ENCODE measurements around the gene VASH2.
"Not testable (repeated sequence)": the region's sequence is repeated elsewhere in the genome, so short reads cannot be mapped to it uniquely, and the experiment has no call there.

The VASH2 gene

DNA sequence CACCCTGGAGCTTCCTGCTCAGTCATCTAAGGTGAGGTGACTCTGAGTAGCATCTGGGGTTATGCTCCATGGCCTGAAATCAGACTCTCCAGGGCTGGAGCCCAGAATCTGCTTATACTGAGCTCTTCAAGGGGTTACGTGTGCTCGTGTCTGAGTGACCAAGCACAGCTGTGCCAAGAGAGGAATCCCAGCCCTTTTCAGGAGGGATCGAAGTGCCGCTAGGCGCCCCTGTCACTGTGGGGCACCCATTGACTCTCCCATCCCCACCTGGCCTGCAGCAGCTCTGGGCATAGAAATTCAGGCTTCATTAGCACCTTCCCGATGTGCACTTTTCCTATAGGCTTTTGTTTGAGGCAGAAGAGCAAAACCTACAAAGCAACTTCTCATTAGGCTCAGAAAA, 13.8 kb downstream of the VASH2 start:
- no peak overlapping the region for H3K4me3 Mint-ChIP-seq
- no peak overlapping the region for H3K27ac Mint-ChIP-seq
- H3K27me3 Mint-ChIP-seq: peaks cover 6% of the 10 kb centered on the region
- no peaks in the 10 kb centered on the region for H3K4me1 Mint-ChIP-seq
- no peaks in the 10 kb centered on the region for H3K9me3 Mint-ChIP-seq
- H3K36me3 Mint-ChIP-seq: no peaks in the 10 kb centered on the region

- H3K27ac Mint-ChIP-seq, H3K4me3 Mint-ChIP-seq, H3K36me3 Mint-ChIP-seq, H3K9me3 Mint-ChIP-seq, H3K27me3 Mint-ChIP-seq, H3K4me1 Mint-ChIP-seq: not testable (repeated sequence)
Measured at GRCh38 chr1:212964993-212965392, 14.7 kb downstream of the VASH2 start.

- Mint-ChIP-seq H3K9me3 (no peaks in the 10 kb centered on the region), H3K27ac (no peak overlapping the region)
Measured at GRCh38 chr1:212966616-212967015, 16.3 kb downstream of the VASH2 start.

GRCh38 chr1:212967801-212968200, 17.5 kb downstream of the VASH2 start:
- Mint-ChIP-seq H3K4me3 (no peak overlapping the region), H3K9me3 (no peaks in the 10 kb centered on the region), H3K36me3 (no peaks in the 10 kb centered on the region), H3K27ac (no peak overlapping the region), H3K27me3 (peaks cover 10% of the 10 kb centered on the region), H3K4me1 (no peaks in the 10 kb centered on the region)

More at GRCh38 chr1:212966616-212967015, 16.3 kb downstream of the VASH2 start:
- Mint-ChIP-seq H3K36me3 (no peaks in the 10 kb centered on the region), H3K27me3 (peaks cover 10% of the 10 kb centered on the region), H3K4me3 (no peak overlapping the region), H3K4me1 (no peaks in the 10 kb centered on the region)

DNA sequence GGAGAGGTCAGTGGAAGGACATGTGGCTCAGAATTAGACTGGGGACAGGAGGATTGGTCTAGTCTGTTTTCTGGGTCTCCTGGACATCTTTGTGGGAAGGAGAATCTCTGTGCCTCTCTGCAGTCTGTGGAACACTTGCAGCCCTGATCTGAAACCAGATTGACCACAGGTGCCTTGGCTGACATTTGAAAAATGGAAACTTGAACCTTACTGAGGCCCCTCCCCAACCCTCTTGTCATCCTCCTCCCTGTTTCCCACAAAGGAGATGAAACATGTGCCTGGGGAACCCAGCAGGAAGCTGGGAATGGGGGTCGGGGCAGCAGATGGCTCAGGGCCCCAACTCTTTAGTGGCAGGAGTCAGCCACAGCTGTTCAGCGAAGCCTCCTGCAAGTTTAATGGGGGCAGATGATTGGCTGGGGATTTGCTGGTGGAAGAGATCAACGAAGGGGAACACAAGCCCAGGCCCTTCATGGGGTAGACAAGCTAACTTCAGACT, 18.1 kb downstream of the VASH2 start:
- Mint-ChIP-seq H3K27ac (no peak overlapping the region), H3K9me3 (no peaks in the 10 kb centered on the region), H3K4me1 (no peaks in the 10 kb centered on the region), H3K4me3 (no peak overlapping the region), H3K27me3 (peaks cover 8% of the 10 kb centered on the region), H3K36me3 (no peaks in the 10 kb centered on the region)

DNA sequence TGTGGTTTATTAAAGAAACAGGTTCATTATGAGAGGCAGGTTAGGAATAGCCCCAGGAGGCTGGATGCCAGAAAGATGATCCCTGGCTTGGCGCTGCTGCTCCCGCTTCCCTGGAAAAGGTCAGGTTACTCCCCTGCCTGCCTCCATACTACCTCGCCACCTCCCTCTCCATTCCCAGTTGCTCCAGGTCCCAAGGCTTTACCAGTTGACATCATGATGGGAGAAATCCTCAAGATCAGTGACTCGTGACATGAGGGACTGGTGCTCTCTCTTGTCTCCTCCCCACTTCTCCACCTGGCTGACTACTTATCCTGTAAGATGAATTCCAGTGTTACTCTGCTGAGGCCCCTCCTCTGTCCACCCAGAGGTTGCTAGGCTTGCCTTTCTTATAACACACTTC, 19.7 kb downstream of the VASH2 start:
- Mint-ChIP-seq H3K27me3 (peaks cover 7% of the 10 kb centered on the region), H3K4me3 (no peak overlapping the region), H3K9me3 (no peaks in the 10 kb centered on the region), H3K27ac (no peak overlapping the region), H3K4me1 (no peaks in the 10 kb centered on the region), H3K36me3 (no peaks in the 10 kb centered on the region)

DNA sequence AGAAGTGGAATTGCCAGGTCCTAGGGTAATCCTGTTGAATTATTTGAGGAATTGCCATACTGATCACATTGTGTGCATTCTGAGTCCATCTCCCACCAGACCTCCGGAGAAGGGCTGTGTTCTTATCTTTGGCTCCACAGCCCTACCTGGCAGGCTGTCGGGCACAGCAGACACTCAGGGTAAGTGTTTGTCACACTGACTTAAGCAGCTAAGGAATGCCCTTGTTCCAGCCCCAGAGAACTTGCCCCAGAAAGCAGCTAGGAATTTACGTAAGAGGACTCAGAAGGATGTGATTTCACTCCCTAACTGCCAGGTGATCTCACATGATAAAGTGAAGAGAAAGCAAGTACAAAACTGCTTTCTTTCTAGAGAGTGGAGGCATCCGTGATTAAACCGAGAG, 21.0 kb downstream of the VASH2 start:
- peaks cover 6% of the 10 kb centered on the region for H3K27me3 Mint-ChIP-seq
- H3K4me3 Mint-ChIP-seq: no peak overlapping the region
- H3K27ac Mint-ChIP-seq: no peak overlapping the region
- H3K36me3 Mint-ChIP-seq: no peaks in the 10 kb centered on the region
- H3K4me1 Mint-ChIP-seq: no peaks in the 10 kb centered on the region
- H3K9me3 Mint-ChIP-seq: no peaks in the 10 kb centered on the region

DNA sequence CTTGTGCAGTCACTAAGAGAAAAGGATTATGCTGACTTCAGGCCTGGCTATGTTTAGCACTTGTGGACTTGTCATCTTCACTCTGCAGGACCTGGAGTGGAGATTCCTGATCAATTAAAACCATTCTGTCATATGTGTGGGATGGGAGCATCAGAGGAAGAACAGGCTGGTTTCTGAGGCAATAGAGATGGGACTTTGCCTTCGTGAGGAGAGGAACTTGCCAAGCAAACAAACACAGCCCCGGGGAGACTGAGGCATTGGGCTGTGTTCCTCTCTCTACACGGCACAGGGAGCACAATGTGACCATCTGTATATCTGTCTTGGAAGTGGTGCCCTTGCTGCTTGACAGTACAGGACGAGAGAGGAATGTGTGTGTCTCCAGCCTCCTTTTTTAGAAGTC, 23.1 kb downstream of the VASH2 start:
- Mint-ChIP-seq H3K36me3 (no peaks in the 10 kb centered on the region), H3K4me3 (no peak overlapping the region), H3K4me1 (no peaks in the 10 kb centered on the region), H3K9me3 (no peaks in the 10 kb centered on the region), H3K27ac (no peak overlapping the region), H3K27me3 (peaks cover 5% of the 10 kb centered on the region)

- Mint-ChIP-seq H3K27ac (no peak overlapping the region), H3K36me3 (no peaks in the 10 kb centered on the region), H3K4me1 (no peaks in the 10 kb centered on the region), H3K9me3 (no peaks in the 10 kb centered on the region), H3K4me3 (no peak overlapping the region), H3K27me3 (peaks cover 5% of the 10 kb centered on the region)
Measured at GRCh38 chr1:212973899-212974298, 23.6 kb downstream of the VASH2 start.

DNA sequence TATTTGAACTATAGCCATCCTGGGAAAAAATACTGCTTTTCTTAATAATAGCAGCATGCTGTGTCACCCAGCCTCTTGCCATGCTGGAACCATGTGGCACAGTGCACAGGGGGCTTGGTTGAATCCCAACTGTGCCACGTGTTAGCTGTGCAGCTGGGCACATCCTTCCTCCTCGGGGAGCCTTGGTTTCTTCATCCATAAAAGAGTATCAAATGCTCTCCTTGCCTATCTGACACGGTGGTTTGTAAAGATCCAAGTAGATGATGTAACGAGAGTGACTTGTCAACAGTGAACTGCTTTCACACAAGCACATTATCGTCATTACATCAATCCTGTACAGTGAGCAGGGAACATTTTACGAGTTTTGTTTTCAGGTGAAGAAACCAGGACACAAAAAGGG, 24.4 kb downstream of the VASH2 start:
- H3K27me3 Mint-ChIP-seq: peaks cover 3% of the 10 kb centered on the region
- H3K4me1 Mint-ChIP-seq: no peaks in the 10 kb centered on the region
- H3K36me3 Mint-ChIP-seq: no peaks in the 10 kb centered on the region
- no peak overlapping the region for H3K4me3 Mint-ChIP-seq
- H3K27ac Mint-ChIP-seq: no peak overlapping the region
- no peaks in the 10 kb centered on the region for H3K9me3 Mint-ChIP-seq

- no peak overlapping the region for H3K27ac Mint-ChIP-seq
- H3K36me3 Mint-ChIP-seq: no peaks in the 10 kb centered on the region
- H3K27me3 Mint-ChIP-seq: peaks cover 2% of the 10 kb centered on the region
- H3K4me3 Mint-ChIP-seq: no peak overlapping the region
- no peaks in the 10 kb centered on the region for H3K9me3 Mint-ChIP-seq
- no peaks in the 10 kb centered on the region for H3K4me1 Mint-ChIP-seq
Measured at GRCh38 chr1:212975111-212975918, 25.0 kb downstream of the VASH2 start.

GRCh38 chr1:212976586-212976985, 26.2 kb downstream of the VASH2 start:
- H3K4me3 Mint-ChIP-seq: no peak overlapping the region
- no peaks in the 10 kb centered on the region for H3K4me1 Mint-ChIP-seq
- H3K27ac Mint-ChIP-seq: peak overlapping the region; percentile 24
- peaks cover 2% of the 10 kb centered on the region for H3K27me3 Mint-ChIP-seq
- no peaks in the 10 kb centered on the region for H3K36me3 Mint-ChIP-seq
- H3K9me3 Mint-ChIP-seq: no peaks in the 10 kb centered on the region

DNA sequence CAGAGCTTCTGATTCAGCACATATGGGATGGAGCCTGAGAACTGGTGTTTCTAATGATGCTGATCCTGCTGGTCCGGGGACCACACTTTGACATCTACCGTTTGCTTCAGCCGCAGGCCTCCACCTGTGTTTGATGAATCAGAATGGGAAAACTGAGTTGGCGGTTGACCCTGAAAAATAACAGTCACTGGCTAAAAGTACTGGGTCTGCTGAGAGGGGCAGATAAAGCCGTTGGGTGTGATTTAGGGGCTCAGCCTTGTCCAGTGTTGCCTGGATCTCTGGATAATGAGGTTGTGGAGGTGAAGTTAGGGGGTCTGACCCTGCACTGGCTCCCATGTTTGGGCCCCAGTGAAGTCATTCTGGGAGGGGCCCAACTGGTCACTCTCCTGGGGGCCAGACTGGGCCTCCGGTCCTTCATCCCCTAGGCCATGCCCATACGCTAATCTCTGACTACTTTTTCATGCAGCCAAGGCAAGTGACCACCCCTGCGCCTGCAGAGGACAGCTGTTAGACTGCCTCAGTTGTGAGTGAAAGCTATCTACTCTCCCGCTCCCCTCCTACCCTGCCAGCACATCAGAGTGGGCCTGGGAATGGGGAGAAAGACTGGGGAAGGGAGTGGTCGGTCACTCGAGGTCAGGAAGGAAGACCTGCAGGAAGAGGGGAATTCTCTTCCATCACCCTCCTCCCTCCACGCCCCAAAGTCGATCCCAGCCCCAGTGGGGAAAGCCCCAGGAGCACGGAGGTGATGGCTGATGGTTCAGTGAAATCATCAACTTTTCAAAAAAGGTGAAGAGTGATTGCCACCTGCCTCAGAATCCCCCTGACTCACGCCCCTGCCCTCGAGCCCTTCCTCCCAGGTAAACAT, 27.7 kb downstream of the VASH2 start:
- Mint-ChIP-seq H3K4me3 (no peak overlapping the region), H3K4me1 (no peaks in the 10 kb centered on the region), H3K27me3 (peaks cover 2% of the 10 kb centered on the region)

DNA sequence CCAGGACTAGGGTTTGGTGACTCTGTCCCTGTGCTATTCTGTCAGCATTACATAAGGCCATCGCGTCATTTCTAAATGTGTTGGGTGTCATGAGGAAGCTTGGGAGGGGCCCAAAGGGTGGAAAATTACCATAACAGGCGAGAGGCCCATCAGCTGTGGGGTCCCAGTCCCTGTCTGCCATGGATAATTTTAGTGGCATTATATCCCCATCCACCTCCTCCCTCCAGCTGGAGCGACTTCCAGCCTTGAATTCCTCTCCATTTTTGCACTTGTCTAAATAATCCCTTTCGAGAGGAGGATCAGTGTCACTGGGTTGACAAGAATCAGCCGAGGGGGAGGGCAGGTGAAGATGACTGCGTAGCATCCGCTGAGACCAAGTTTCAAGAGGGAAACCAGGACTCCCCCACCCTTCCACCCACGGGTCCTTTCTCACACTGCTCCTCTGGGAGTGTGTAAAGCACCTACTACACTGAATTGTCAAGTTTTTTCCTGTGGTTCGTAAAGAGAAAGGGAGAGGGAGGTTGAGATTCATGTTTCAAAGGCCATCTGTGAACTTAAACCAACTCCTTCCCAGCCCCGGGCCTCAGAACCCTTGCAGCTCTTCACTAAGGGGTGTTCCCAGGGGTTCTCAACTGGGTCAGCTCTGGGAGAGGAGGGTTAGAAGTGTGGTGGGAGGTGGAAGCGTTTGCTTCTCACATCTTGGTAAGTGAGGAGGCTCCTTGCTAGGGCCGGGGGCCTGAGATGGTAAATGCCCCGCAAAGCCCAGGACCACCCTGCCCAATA, 29.2 kb downstream of the VASH2 start:
- Mint-ChIP-seq H3K4me3 (no peak overlapping the region), H3K27me3 (peaks cover 2% of the 10 kb centered on the region), H3K4me1 (no peaks in the 10 kb centered on the region), H3K9me3 (no peaks in the 10 kb centered on the region), H3K27ac (no peak overlapping the region), H3K36me3 (no peaks in the 10 kb centered on the region)

More for the DNA sequence above, 27.7 kb downstream of the VASH2 start:
- H3K27ac Mint-ChIP-seq: no peak overlapping the region
- H3K36me3 Mint-ChIP-seq: no peaks in the 10 kb centered on the region
- no peaks in the 10 kb centered on the region for H3K9me3 Mint-ChIP-seq

- Mint-ChIP-seq H3K27ac (no peak overlapping the region), H3K4me1 (no peaks in the 10 kb centered on the region), H3K27me3 (peaks cover 2% of the 10 kb centered on the region), H3K9me3 (no peaks in the 10 kb centered on the region), H3K36me3 (no peaks in the 10 kb centered on the region), H3K4me3 (no peak overlapping the region)
Measured at GRCh38 chr1:212980123-212980785, 29.9 kb downstream of the VASH2 start.
